IPS-20b (cell line): Measurements from ENCODE around the gene GALNT13.

Source experiments
- H3K27ac ChIP-seq: one replicate; pipeline ENCODE4 v1.5.1; 2013; ENCODE audit warnings: low read length
- H3K27me3 ChIP-seq: 2 replicates; pipeline ENCODE4 v1.6.1; 2013; ENCODE audit warnings: mild to moderate bottlenecking, low read length, inconsistent platforms; ENCODE audit not compliant: insufficient read depth
- H3K36me3 ChIP-seq: 2 replicates; pipeline ENCODE4 v1.6.1; 2013; ENCODE audit warnings: low read depth, mild to moderate bottlenecking, inconsistent platforms, low read length, moderate library complexity; ENCODE audit not compliant: insufficient read depth
- H3K4me1 ChIP-seq: 2 replicates; pipeline ENCODE4 v1.6.1; 2013; ENCODE audit warnings: mild to moderate bottlenecking, control low read depth, inconsistent platforms, low read length, moderate library complexity; ENCODE audit not compliant: insufficient read depth
- H3K4me3 ChIP-seq: 2 replicates; pipeline ENCODE4 v1.5.1; 2013; ENCODE audit warnings: mild to moderate bottlenecking, low read length, inconsistent platforms
- H3K9ac ChIP-seq: 2 replicates; pipeline ENCODE4 v1.6.1; 2013; ENCODE audit warnings: low read depth, mild to moderate bottlenecking, inconsistent platforms, low read length, moderate library complexity
- H3K9me3 ChIP-seq: 2 replicates; pipeline ENCODE4 v1.6.1; 2013; ENCODE audit warnings: mild to moderate bottlenecking, low read depth, low read length, inconsistent platforms; ENCODE audit not compliant: insufficient read depth

GALNT13 gene

GRCh38 chr2:153871231-153872221 lies at the start of gene GALNT13:
GALNT13 (plus strand) TSS chr2:153871922.
- peaks cover 46% of the 10 kb centered on the region for H3K27me3 ChIP-seq
- H3K9me3 ChIP-seq: no peaks in the 10 kb centered on the region
- H3K9ac ChIP-seq: peak within 1 kb of the TSS; percentile 64; the same call in 1 of the 2 replicates
- H3K36me3 ChIP-seq: no peaks in the 10 kb centered on the region
- H3K4me3 ChIP-seq: peak within 1 kb of the TSS; percentile 76
- no peaks in the 10 kb centered on the region for H3K4me1 ChIP-seq
- H3K27ac ChIP-seq: no peak within 1 kb of the TSS

- no peaks in the 10 kb centered on the region for H3K4me1 ChIP-seq
- H3K9ac ChIP-seq: no peak overlapping the region
- no peaks in the 10 kb centered on the region for H3K27me3 ChIP-seq
- no peak overlapping the region for H3K27ac ChIP-seq
- no peaks in the 10 kb centered on the region for H3K36me3 ChIP-seq
- peaks cover 4% of the 10 kb centered on the region; the same call in 1 of the 2 replicates for H3K9me3 ChIP-seq
- no peak overlapping the region for H3K4me3 ChIP-seq
These were observed 47.8 kb upstream of the GALNT13 start for GRCh38 chr2:153823880-153824279.

- Histone ChIP-seq H3K4me1 (no peaks in the 10 kb centered on the region), H3K27me3 (no peaks in the 10 kb centered on the region), H3K36me3 (no peaks in the 10 kb centered on the region), H3K27ac (no peak overlapping the region), H3K9me3 (peaks cover 4% of the 10 kb centered on the region; the same call in 1 of the 2 replicates), H3K4me3 (no peak overlapping the region), H3K9ac (no peak overlapping the region)
These were observed 43.4 kb upstream of the GALNT13 start for GRCh38 chr2:153828335-153828734.

DNA sequence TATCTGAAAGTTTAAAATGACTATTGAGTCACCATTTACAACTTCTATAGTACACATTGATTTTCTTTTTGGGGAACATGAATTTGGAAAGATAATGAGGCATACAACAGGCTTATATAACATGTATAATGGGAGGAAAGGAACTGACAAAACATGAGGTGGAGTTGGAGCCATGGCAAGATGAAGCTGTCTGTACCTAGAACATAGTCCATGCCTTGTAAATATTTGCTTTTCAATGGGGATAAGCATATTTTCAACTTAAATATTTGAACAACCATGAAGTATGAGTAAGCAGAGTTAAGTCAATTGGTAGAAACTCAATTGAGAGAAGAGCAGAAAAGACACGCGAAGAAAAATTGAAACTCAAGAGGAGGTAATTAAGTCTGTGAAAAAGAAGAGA lies 37.1 kb upstream of the GALNT13 start:
- Histone ChIP-seq H3K9me3 (no peaks in the 10 kb centered on the region; the same call in 1 of the 2 replicates), H3K4me1 (no peaks in the 10 kb centered on the region), H3K9ac (no peak overlapping the region), H3K27ac (no peak overlapping the region), H3K27me3 (no peaks in the 10 kb centered on the region), H3K36me3 (no peaks in the 10 kb centered on the region), H3K4me3 (no peak overlapping the region)

GRCh38 chr2:153858250-153858649 lies 13.5 kb upstream of the GALNT13 start:
- no peaks in the 10 kb centered on the region for H3K9me3 ChIP-seq
- no peaks in the 10 kb centered on the region for H3K36me3 ChIP-seq
- H3K4me1 ChIP-seq: no peaks in the 10 kb centered on the region
- H3K4me3 ChIP-seq: no peak overlapping the region
- H3K27me3 ChIP-seq: no peaks in the 10 kb centered on the region
- H3K27ac ChIP-seq: no peak overlapping the region
- H3K9ac ChIP-seq: no peak overlapping the region

DNA sequence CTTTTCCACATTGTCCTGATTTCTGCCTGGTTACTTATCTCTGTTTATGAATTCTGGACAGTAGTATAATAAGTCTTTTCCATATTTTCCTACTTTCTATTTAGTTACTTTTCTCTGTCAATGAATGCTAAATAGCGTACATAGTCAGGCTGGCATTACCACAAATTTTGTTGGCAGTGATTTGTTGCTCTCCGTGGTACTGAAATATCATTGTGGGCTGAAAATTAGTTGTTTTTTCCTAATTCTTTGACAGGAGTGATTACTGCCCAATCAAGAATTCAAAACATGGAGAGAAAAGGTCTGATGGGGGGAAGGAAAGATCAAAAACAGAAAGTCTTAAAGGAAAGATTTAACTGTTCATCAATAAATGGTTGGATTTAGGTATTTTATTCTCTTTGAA lies 7.7 kb upstream of the GALNT13 start:
- no peak overlapping the region for H3K4me3 ChIP-seq
- no peaks in the 10 kb centered on the region for H3K36me3 ChIP-seq
- H3K27me3 ChIP-seq: no peaks in the 10 kb centered on the region
- H3K9ac ChIP-seq: no peak overlapping the region
- no peak overlapping the region for H3K27ac ChIP-seq
- no peaks in the 10 kb centered on the region for H3K9me3 ChIP-seq
- no peaks in the 10 kb centered on the region for H3K4me1 ChIP-seq

- Histone ChIP-seq H3K4me3 (no peak overlapping the region), H3K36me3 (no peaks in the 10 kb centered on the region), H3K4me1 (no peaks in the 10 kb centered on the region), H3K27me3 (peaks cover 7% of the 10 kb centered on the region; the same call in 1 of the 2 replicates), H3K9me3 (no peaks in the 10 kb centered on the region), H3K27ac (no peak overlapping the region), H3K9ac (no peak overlapping the region)
These were observed 5.1 kb upstream of the GALNT13 start for GRCh38 chr2:153866595-153866994.

DNA sequence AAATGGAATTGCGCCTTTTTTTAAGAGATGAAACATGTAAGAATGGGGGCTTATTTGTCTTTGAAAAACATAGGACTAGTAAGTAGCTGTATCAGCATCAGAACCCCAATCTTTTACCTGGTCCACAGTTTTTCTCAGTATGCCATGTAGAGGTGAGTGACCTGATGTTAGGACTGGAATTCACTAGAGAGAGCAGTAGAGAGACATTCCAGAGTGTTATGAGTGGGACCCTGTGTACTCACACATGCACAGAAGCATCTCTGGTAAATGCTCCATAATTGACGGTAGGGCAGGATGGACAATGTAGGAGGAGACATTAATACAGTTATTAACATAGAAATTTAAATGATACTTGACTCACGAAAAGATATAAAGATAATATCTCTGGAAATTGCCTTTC lies 1.4 kb upstream of the GALNT13 start:
- no peak overlapping the region for H3K9ac ChIP-seq
- no peaks in the 10 kb centered on the region for H3K9me3 ChIP-seq

DNA sequence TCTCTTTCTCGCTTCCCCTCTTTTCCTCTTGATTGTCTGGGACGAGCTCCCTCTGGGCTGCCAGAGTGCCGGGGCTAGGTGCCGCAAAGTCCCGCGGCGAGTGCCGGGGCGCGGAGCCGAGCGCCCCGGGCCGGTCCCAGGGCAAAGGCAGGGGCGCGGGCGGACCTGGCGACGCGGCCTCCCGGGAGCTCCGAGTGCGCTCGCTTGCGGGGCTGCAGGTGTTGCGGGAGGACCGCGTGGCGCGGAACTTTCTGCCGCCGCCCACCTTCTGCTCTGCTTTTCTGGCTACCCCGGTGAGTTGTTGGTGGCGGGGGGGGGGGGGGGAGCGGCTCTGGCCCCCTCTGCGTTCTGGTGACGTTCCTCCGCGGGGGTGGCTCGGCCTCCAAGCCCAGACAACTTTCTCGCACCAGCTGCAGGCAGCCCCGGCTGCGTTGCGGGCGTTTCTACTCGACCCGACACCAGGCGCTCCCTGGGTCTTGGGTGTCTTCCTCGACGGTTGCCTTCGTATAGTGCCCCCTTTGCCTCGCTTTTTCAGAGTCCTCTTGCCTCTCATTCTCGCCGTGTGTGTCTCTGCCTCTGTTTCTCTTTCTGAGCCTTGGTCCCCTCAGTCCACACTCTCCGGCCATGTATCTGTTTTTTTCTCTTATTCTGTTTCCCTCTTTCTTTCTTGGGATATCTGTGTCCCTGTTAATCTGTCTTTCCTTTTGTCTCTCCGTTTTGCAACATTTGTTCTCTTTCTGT lies 759 bp downstream of the GALNT13 start:
- no peaks in the 10 kb centered on the region for H3K9me3 ChIP-seq
- H3K27ac ChIP-seq: no peak overlapping the region
- peaks cover 46% of the 10 kb centered on the region for H3K27me3 ChIP-seq
- H3K4me3 ChIP-seq: peak overlapping the region; percentile 76
- peak overlapping the region; percentile 44; the same call in 1 of the 2 replicates for H3K9ac ChIP-seq
- no peaks in the 10 kb centered on the region for H3K36me3 ChIP-seq
- H3K4me1 ChIP-seq: no peaks in the 10 kb centered on the region

More for the DNA sequence above, 1.4 kb upstream of the GALNT13 start:
- Histone ChIP-seq H3K36me3 (no peaks in the 10 kb centered on the region), H3K4me1 (no peaks in the 10 kb centered on the region), H3K27ac (no peak overlapping the region), H3K27me3 (peaks cover 39% of the 10 kb centered on the region), H3K4me3 (peak overlapping the region; percentile 76; the same call in 1 of the 2 replicates)

DNA sequence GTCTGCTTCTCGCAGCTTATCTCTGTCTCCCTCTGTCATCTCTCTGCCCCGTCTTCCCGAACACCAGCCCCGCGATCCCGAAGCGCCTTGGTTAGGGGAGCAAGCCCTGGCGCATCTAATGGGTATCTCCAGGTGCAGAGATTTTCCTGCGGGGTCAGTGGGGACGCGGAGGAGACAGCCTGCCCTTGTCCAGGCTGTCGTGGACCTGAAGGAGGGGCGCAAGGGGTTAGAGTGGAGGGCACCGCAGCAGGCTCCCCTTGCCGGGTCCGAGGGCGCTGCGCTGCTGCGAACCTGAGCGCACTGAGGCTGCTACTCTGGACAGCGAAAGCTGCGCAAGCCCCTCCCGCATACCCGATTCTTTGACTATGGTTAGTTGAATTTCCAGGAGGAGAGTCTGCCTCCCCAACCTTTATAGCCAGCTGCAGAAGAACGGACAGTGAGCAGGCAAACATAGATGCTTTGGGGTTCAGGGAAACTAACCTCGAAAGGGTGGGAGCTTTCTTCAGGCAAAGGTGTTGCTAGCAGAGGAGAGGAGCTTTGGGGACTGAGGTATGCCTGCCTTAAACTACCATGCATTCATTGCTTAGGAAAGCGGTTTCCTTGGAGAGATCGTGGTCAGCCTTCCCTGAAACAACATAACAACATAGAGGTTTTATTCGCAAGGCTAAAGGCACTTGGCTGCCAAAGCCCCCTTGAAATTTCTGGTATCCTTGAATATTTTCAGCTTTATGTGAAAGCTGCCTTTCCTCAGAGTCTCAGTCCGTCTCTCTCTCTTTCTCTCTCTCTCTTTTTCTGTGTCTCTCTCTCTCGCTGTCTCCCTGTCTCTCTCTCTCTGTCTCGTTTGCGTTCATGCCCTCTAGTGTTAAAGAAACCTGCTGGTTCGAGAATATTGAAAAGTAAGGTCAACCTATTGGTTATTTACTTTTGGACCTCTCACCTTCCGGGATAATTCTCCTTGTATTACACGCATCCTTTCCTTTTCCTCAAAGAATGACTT lies 1.6 kb downstream of the GALNT13 start:
- H3K36me3 ChIP-seq: no peaks in the 10 kb centered on the region
- peak overlapping the region; percentile 76 for H3K4me3 ChIP-seq
- H3K9ac ChIP-seq: peak overlapping the region; percentile 44; the same call in 1 of the 2 replicates
- H3K27me3 ChIP-seq: peaks cover 46% of the 10 kb centered on the region
- H3K4me1 ChIP-seq: no peaks in the 10 kb centered on the region
- H3K27ac ChIP-seq: no peak overlapping the region
- H3K9me3 ChIP-seq: no peaks in the 10 kb centered on the region
